Stimulated activated CD4-positive, alpha-beta T cell treated with anti-CD3 and anti-CD28 coated beads, Interleukin-4, amount 100 ng/mL, for 1 hour (primary cell): ENCODE data around the gene LBR.

Source experiments
- DNase-seq: peaks from one replicate; pipeline ENCODE4 v3.0.0-alpha.2; 2020

The LBR gene

DNA sequence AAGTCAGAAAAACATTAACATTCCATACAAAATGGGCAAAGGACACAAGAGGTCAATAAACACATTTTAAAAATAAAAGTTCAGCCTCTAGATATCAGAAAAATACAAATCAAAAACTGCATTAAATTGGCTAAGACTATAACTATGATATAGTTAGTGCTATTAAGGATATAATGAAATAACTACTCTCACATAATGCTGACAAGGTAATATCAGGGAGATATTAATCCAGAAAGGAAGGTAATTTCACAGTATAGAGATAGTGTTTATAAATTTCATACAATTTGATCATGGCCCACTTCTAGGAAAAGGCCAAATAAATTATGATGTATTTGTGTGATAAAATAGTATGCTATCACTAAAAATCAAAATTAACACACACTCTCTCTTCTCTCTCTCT lies 61.8 kb downstream of the LBR start:
- DNase-seq: no peak

DNA sequence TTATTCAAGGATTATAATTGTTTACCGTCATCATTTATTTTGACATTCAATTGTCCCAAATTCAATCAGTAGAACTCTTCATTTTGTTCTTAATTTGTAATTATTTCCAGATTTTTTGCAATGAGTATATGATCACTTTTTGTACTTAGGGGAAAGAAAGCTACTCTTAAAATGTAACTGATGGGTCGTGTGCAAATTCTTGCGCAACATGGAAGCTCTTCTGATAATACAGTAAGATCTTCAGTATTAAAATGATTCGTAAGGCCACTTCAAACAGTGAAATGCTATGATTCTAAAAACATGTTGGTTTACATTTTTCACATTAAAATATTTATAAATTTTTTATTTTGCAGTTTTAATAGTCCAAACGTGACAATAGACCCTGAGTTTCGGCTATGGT lies 63.4 kb downstream of the LBR start:
- DNase-seq: no peak

DNA sequence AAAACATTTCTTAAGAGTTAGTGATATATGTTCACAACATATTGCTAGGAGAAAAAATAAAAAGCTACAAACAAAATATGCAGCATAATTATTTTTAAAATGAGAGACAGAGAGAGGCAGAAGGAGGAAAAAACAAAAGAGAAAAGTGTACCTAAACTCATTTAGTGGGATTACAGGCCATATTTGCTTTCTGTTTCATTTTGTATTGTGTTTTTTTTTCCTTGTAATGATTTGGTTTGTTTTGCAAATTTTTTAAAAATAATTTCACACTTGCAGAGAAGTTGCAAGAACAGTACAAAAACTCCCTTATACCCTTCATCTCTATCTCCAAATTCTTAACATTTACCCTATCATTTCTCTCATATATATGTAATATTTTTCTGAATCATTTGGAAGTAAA lies 65.0 kb downstream of the LBR start:
- DNase-seq: no peak

DNA sequence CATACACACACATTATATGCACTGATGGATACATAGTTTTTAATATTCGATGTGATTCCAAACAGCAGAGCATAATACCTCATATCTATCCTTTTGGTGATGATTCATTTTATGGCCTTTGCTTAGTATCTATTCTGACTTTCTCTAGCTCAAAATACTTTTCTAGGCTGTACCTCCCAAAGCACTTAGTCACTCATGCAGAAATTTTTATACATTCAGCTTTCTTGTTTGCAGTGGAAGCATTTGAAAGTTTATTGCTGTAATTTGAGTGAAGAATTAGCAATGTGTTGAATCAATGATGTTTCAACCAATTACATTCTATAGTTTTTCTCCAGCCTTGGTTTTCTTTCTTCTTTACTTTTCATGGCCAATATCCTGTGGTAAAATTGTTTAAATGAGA lies 66.7 kb downstream of the LBR start:
- DNase-seq: no peak

DNA sequence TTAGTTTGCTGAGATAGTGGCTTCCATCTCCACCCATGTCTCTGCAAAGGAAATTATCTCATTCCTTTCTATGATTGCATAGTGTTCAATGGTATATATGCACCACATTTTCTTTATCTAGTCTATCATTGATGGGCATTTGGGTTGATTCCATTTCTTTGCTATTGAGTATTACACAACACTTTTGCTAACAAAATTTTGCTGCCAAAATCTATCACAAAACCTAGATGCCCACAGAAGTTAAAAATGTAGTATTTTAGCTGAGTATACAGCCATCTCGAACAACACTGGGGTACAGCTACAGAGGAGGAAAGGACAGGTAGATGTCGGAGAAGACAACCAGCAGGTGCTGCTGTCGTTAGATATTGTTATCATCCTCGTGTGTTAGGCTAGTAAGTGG lies 67.7 kb downstream of the LBR start:
- DNase-seq: no peak

DNA sequence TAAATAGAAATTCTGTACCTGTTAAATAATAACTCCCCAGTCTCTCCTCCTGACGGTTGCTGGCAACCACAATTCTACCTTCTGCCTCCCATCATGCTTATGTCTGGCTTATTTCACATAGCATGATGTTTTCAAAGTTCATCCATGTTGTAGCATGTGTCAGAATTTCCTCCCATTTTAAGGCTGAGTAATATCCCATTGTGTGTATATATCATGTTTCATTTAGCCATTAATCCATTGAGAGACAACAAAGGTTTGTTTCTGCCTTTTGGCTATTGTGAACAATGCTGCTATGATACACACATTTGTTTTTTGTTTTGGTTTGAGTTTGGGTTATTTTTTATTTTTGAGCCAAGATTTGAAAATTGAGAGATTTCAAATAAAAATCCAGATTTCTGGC lies 72.0 kb downstream of the LBR start:
- DNase-seq: no peak

DNA sequence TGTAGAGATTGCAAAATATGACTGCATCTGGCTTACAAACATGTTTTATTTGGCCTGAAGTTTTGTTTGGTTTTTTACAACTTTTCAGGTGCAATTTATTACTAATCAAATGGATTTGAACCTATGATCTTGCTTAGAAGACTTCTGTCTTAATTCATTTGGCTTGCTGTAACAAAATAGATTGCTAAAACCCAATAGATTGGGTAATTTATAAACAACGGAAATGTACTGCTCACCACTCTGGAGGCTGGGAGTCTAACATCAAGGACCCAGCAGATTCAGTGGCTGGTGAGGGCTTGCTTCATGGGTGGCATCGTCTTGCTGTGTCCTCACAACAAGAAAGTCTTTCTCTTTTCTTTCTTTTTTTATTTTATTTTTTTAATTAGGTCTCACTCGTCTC lies 72.9 kb downstream of the LBR start:
- no peak for DNase-seq
